ENCODE data around the gene PRMT7.

Gene PRMT7, protein sequence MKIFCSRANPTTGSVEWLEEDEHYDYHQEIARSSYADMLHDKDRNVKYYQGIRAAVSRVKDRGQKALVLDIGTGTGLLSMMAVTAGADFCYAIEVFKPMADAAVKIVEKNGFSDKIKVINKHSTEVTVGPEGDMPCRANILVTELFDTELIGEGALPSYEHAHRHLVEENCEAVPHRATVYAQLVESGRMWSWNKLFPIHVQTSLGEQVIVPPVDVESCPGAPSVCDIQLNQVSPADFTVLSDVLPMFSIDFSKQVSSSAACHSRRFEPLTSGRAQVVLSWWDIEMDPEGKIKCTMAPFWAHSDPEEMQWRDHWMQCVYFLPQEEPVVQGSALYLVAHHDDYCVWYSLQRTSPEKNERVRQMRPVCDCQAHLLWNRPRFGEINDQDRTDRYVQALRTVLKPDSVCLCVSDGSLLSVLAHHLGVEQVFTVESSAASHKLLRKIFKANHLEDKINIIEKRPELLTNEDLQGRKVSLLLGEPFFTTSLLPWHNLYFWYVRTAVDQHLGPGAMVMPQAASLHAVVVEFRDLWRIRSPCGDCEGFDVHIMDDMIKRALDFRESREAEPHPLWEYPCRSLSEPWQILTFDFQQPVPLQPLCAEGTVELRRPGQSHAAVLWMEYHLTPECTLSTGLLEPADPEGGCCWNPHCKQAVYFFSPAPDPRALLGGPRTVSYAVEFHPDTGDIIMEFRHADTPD

DNA sequence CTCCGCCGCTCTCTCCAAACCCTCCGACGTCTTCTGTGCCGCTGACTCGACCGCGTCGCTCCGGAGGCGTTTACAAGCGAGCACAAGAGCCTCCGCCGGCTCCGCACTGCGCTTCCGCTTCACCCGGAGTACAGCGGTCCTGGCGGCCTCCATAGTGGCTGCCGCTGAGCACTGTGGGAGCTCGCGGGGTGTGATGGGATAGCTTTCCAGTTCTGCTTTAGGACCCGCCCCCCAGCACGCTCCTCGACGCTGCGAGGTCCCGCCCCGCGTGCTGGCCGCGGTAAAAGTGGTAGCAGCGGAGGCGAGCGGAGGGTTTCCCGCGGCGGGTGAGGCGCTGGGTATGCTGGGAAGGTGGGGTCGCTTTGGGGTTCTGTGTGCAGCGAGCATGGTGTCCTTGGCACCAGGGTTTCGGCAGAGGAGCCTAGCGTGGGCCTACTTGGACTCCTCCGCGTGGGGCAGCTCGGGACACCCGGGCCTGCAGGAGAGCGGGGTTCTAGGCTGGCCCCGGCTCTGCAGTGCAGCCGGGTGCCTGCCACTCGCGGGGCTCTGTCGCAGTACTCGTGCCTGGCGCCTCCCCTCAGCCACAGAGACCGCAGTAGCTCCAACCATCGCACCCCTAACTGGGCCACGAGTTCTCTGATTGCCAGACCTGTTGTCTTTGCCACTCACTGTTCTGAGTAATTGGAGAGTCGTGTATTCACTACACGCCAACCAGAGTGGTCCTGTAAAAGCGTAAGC lies at the start of gene PRMT7, which contains the start of gene SLC7A6OS:
Gene PRMT7, plus strand, starts transcription at position 246 of the 738 bp plus-strand sequence. CDS start 4,961 bp downstream, outside the sequence.
Gene SLC7A6OS, minus strand, starts transcription at position 173 of the 738 bp plus-strand sequence. Its CDS starts 20 bp downstream, at position 153.
- DNase-seq (ENCODE audit: low read depth in 2 of 2): peak; percentile 88 to 92

DNA sequence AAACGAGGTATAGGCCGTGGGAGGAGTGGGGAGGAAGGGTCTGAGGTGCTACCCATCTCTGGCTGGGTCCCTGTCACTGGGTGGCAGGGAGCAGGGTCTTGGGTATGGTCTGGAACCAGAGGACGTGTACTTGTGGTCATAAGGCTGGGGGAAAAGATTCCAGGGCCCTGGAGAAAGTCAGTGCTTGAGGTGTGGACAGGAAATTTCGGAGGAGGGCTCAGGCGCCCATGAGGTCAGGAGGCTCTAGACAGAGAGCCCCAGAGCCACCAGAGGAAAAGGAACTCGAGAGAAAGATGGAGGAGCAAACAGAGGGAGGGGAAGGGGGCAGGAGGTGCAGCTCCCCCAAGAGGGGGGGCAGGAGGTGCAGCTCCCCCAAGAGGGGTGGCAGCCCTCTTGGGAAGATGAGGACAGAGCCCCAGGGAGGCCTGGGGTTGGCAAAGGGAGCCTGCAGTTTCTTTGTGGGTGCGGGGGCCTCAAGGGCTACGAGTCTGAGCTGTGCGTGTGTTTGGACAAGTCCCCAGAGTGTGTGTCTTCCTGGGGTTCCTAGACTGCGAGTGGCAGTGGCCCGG lies 47.2 kb upstream of the PRMT7 start:
- no peak for DNase-seq (ENCODE audit: low read depth in 2 of 2)

GRCh38 chr16:68264128-68265077 lies 46.4 kb upstream of the PRMT7 start, which contains the start of gene SLC7A6:
TSS of gene SLC7A6 (plus strand) at chr16:68264526. CDS start at chr16:68274727, 10,201 bp downstream.
- DNase-seq (ENCODE audit: low read depth in 2 of 2): peak; percentile 79 to 82

- peak; percentile 33 to 44 for DNase-seq (ENCODE audit: low read depth in 2 of 2)
Observed at GRCh38 chr16:68265078-68265920, 45.5 kb upstream of the PRMT7 start.

DNA sequence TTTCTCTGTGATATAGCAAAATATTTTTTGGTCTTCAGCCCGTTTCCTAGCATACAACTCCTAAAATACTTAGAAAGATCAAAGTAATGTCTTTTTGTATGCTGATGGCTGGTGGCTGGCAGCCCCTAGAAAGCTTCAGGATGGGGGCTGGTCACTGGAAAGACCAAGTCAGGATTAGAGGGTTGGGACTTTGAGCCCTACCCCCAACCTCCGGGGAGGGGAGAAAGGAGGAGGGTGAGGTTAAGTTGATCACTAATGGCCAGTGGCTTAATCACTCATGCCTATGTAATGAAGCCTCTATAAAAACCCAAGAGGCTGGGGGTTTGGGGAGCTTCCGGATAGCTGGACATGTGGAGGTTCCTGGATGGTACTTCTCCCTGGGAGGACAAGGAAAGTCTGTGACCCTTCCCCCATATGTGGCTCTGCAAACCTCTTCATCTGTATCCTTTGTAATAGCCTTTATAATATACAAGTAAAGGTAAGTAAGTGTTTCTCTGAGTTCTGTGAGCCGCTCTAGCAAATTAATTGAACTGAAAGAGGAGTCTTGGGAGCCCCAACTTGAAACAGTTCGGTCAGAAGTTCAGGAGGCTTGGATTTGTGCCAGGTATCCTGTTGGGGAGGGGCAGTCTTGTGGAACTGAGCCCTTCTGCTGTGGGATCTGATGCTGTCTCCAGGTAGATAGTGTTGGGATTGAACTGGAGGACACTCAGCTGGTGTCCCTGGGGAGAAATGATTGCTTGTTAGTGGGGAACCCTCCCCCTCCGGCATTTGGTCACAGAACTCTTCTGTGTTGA lies 43.0 kb upstream of the PRMT7 start:
- no peak for DNase-seq (ENCODE audit: low read depth in 2 of 2)

DNA sequence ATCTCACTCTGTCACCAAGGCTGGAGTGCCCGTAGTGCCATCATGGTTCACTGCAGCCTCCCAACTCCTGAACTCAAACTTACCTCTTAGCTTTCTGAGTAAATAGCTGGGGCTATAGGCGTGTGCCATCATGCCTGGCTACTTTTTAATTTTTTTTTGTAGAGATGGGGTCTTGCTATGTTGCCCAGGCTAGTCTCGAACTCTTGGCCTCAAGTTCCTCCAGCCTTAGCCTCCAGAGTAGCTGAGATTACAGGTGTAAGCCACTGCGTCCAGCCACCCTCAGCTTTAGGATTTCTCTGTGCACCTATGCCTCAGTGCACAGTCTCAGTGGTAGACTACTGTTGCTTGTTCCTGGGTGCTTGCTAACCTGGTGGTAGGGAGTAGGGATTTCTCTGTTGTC lies 41.0 kb upstream of the PRMT7 start:
- DNase-seq (ENCODE audit: low read depth in 2 of 2): no peak

DNA sequence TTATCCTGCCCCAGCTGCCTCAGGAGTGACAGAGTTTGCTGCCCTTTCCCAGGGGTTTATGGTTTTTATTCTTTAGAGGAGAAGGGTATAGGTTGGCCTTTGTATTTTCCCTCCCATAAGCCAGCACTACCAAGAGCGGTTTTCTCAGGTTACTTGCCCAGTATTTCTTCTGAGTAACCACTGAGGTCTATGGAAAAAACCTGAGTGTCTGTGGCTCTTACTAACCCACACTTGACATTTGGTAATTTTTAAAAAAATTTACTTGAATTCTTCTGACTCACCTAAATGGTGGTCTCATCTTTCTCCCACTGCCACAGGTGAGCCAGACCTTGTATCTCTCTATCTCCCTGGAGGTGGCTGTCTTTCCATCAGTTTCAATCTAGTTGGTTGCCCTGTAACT lies 40.5 kb upstream of the PRMT7 start:
- DNase-seq (ENCODE audit: low read depth in 2 of 2): no peak

- no peak for DNase-seq (ENCODE audit: low read depth in 2 of 2)
Observed at GRCh38 chr16:68272507-68273209, 38.2 kb upstream of the PRMT7 start.

GRCh38 chr16:68273459-68273858 lies 37.4 kb upstream of the PRMT7 start:
- no peak for DNase-seq (ENCODE audit: low read depth in 2 of 2)

DNA sequence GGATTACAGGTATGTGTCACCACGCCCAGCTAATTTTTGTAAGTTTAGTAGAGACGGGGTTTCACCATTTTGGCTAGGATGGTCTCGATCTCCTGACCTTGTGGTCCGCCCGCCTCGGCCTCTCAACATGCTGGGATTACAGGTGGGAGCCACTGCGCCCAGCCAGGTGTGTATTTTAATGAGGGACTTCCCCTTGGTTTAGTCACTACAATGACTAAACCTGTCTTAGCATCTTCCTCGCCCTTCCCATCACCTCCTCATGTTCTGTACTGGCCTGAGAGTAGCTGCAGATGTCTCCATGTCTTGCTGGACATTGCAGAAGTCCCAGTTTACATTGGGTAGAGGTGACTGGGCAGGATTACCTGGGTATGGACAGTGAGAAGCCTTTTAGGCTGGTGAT lies 36.9 kb upstream of the PRMT7 start:
- DNase-seq (ENCODE audit: low read depth in 2 of 2): no peak

- no peak for DNase-seq (ENCODE audit: low read depth in 2 of 2)
Observed at GRCh38 chr16:68274441-68274840, 36.4 kb upstream of the PRMT7 start.

GRCh38 chr16:68275611-68276191 lies 35.1 kb upstream of the PRMT7 start:
- no peak for DNase-seq (ENCODE audit: low read depth in 2 of 2)

DNA sequence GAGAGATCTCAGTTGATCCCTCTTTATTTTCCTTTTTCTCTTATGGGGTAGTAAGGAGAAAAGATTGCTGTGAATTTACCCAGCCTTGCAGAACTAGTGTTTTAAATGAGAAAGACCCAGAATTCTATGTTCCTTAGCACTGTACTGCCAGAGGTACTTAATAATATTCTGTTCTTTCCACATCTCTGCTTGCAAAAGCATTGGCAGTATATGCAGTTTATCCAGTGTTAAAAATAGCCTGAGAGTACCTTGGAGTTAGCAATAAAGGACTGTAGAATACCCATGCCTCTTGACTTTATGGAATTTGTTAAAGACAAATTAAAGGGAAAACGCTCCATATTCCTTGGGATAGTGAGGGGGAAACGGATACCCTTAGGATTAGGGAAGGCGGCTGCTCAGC lies 34.6 kb upstream of the PRMT7 start:
- no peak for DNase-seq (ENCODE audit: low read depth in 2 of 2)

DNA sequence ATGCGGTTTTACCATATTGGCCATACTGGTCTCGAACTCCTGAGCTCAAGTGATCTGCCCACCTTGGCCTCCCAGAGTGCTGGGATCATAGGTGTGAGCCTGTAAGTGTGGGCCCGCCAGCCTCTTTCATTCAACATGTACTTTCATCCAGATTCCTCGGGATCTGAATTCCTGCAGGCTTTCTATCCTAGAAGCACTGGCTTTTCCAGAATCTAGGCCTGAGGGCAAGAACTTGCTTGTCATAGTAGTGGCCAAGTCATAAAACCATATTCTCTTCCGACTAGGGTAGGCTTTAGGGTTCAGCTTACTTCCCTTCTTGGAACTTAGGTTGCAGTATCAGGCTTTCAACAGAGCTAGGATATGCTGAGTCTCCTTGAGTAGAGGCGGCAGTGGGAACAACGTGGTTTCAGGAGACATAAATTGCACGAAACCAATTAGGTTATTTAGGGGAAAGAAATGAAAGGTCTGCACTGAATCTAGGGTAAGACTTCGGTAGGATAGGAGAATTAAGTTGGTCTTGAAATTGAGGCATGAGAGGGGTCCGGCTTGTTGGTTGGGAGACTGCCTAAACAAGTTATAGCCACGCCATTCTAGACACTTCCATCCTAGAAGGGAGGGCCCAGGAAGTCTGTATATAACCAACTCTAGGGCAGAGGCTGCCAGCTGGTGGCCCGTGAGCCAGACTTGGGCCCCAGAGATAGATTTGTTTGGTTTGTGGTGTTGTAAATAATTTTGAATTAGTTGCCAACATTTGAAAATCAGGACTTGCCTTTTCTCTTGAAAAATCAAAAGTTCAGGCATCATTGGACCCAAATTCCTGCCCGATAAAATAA lies 30.9 kb upstream of the PRMT7 start:
- no peak for DNase-seq (ENCODE audit: low read depth in 2 of 2)

DNA sequence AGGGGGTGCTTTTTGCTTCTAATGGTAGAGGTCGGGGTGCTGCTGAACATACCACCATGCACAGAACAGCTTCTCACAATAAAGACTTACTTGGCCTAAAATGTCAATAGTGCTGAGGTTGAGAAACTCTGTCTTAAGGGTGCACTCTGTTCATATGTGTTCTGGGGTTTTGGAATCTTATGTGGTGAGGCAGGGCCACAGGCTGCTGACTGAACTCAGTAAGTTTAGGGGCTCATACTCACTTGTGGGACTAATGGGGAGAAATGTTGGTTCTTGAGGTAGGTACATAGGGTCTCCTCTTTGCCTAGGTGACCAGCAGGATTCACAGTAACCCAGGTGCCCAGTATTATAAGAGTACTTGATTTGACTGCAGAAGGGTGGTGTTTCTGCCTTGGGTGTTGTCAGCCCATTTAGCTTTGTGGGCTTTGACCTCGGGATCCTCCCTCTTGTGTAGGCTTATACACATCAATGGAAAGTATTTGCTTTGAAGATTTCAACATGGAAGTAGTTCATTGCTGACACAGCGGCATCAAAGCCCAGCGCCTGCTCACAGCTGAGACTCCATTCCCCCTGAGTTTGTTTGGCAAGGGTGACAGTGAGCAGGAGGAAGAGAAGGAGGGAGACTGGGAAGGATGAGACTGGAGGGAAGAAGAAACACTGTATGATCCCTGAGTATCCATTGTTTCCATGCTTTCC lies 29.3 kb upstream of the PRMT7 start:
- no peak for DNase-seq (ENCODE audit: low read depth in 2 of 2)

GRCh38 chr16:68282064-68282452 lies 28.8 kb upstream of the PRMT7 start:
- DNase-seq (ENCODE audit: low read depth in 2 of 2): no peak
